GM11168 (cell line): Measurements from ENCODE around the gene SLC39A13.

Experiments
- in situ Hi-C: fragments of 300-500 bp; cut with MboI; formaldehyde crosslinking; loops from one replicate; pipeline ENCODE4 v1.12.0; 2022; ENCODE audit warnings: low sequenced_read_pairs; ENCODE audit not compliant: unreplicated experiment

The SLC39A13 gene

DNA sequence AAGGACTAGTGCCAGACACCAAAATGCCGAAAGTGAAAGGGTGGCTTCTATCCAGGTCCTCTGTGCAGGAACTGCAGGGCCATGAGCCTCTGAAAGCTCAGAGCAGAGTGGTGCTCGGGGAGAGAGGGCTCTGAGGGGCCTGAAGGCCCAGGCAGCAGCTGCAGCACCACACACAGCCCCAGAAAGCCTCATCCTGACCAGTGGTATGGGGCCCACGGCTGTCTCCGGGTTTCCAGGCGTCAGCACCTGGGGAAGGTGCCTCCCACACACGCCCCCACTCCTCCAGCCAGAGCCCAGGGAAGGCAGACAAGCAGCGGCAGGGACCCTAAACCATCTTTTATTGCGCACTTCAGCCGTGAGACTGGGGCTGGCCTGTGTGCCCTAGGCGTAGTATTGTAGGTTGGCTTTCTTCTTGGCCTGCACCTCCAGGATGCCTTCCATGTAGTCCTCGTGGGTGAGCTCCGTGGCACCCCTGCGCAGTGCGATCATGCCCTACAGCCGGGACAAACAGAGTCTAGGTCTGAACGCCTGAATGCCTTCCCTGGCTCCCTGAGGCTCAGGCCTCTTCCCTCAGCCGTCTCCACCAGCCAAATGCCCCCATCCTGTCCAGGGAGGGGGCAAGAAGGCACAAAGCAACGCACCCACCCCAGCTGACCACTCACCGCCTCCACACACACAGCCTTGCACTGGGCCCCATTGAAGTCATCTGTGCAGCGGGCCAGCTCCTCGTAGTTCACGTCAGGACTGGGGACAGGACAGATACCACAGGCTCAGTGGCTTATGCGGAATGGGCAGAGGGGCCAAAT lies 10.3 kb downstream of the SLC39A13 start:
- in situ Hi-C loops: no loop called here

DNA sequence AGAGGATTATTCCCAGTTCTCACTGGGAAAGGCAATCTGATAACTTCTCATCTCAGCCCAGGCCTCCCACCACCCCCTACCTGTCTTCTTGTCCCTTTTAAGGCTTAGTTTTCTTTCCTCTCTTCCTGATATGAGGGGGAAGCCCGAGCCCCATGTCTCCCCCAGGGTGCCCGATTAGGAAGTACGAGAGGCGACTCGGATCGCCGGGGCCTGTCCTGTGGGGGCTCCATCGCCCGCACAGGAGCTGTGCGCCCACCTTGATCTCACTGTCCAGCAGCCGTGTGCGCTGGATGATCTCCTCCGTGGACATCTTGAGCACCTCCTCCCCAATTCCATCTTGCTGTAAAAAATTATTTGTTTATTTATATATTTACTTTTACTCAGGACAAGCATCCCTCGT lies 17.2 kb downstream of the SLC39A13 start:
- in situ Hi-C loops: no loop called here

DNA sequence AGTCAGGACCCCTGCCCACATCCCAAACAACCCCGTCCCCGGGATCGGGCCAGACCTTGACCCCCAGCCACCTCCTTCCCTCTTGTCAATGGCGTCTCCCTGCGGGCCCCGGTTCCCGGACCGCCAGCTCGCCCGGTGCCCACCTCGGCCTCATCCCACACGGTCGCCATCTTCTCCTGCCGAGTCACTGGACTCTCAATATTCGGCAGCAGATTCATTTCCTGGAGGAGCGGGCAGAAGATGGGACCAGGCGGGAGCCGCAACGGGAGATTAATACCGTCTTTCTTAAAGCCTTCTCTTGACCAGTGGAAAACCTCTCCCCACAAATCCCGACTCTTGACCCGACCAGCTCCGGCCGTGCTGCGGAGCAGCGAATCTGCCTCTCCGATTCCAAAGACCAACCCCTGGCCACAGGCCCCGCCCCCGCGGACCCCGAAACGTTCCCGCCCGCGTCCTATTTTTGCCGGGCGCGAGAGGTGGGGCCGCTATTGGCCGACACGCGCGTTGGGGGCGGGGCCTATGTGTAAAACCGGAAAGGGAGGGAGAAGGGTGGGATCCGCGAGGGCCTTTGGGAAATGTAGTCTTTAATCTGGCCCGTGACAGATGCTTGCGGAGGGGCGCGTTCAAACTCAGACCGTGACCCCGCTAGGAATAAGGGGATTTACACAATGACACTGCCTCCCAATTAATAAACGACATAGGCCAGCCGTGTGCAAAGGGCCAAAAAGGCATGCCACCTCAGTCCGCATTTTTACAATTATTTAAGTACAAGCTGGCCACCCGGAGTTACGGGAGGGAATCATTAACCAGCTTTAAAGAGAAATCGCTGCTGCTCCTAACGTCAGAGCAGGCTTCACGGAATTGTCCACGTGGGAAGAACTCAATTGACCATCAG lies 17.9 kb downstream of the SLC39A13 start, which contains the start of gene PSMC3:
Gene PSMC3 (minus strand): TSS at position 378 of the 895 bp plus-strand sequence. CDS start 160 bp downstream, at position 218.
- in situ Hi-C loops: no loop called here

DNA sequence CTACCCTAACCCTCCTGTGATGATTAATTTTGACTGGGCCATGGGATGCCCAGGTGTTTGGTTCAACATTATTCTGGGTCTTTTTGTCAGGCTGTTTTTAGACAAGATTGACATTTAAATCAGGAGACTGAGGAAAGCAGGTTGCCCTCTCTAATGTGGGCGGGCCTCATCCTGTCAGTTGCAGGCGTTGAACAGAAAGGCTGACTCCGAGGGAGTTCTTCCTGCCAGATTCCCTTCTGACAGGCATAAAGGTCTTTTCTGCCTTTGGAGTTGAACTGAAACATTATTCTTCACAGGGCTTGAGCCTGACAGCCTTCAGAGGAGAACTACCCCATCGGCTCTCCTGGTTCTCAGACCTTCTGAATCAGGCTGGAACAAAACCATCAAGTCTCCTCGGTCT lies 22.1 kb downstream of the SLC39A13 start:
- in situ Hi-C loops: no loop called here

DNA sequence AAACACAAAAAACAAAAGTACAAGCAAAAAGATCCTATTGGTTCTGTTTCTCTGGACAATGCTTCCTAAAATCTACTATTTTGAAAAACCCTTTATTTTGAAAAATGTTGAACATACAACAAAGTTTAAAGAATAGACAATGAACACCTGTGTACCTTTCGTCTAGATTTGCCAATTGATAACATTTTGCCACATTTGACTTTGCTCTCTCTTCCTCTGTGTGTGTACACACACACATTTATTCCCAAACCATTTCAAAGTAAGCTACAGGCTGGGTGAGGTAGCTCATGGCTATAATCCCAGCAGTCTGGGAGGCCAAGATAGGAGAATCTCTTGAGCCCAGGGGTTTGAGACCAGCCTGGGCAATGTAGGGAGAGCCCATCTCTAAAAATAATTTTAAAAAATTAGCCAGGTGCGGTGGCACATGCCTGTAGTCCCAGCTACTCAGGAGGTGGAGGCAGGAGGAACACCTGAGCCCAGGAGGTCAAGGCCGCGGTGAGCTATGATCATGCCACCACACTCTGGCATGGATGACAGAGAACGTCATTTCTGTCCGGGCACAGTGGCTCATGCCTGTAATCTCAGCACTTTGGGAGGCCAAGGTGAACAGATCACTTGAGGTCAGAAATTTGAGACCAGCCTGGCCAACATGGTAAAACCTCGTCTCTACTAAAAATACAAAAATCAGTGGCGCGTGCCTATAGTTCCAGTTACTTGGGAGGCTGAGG lies 23.1 kb downstream of the SLC39A13 start:
- in situ Hi-C loops: no loop called here

DNA sequence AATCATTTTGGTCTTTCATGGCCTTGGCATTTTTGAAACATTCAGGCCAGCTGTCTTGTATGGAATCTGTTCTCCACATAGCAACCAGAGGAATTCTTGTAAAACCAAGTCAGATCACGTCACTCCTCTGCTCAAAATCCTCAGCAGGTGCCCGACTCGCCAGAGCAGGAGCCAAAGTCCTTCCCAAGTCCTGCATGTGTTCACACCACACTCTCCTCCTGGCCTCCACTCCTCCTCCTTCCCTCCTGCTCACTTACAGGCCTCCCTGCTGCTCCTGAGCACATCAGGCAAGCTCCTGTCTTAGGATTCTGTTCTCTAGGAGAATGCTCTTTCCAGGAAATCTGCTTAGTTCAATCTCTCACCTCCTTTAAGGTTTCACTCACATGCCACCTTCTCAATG lies 24.8 kb downstream of the SLC39A13 start:
- in situ Hi-C loops: no loop called here

DNA sequence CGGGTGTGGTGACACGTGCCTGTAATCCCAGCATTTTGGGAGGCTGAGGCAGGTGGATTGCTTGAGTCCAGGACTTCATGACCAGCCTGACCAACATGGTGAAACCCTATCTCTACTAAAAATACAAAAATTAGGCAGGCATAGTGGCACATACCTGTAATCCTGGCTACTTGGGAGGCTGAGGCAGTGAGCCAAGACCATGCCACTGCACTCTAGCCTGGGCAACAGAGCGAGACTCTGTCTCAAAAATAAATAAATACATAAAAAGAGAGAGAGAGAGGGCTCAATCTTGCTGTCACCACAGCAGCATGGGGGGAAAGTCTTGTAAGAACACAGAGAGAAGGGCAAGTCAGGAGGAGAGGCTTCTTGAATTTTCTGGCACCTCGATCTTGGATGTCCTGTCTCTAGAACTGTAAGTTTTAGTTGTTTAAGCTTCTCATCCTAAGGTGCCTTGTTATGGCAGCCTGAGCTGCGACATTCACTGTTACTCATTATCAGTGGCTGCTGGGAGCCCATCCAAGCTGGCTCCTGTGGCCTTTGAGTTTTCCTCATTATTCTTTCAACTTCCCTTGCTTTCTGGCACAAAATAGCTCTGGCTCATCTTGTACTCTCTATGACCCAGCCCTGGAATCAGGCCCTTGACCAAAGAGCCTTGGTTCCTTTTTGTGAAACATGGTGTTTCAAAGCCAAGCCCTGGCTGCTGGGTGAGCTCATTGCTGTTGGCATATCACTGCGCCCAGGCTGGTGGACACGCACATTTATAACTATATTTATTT lies 25.8 kb downstream of the SLC39A13 start:
- in situ Hi-C loops: no loop called here

DNA sequence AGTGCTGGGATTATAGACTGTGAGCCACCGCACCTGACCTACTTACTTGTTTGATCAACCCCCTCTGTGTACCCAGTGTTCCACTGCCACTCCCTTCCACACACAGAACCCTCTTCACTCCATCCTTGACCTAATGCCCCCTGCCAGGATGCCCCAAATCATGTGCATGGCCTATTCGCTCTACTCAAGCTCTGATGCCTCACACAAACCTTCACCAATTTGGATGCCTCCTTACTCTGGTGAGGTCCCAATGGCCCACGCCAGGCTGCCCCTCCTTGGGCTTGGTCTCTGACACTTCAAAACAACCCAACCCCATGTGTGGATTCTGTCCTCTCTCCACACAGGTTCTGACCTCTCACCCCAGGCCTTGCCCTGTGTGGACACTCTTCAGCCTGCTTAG lies 27.3 kb downstream of the SLC39A13 start:
- in situ Hi-C loops: no loop called here

DNA sequence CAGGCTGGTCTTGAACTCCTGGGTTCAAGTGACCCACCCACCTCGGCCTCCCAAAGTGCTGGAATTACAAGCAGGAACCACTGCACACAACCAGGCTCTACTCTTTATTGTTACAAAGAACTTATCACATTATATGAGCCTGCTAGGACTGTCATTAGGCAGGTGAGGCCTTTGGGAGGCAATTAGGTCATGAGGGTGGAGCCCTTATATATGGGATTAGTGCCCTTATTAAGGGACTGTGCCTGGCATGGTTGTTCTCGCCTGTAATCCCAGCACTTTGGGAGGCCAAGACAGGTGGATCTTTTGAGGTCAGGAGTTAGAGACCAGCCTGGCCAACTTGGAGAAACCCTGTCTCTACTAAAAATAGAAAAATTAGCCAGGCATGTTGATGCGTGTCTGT lies 28.3 kb downstream of the SLC39A13 start:
- in situ Hi-C loops: no loop called here

DNA sequence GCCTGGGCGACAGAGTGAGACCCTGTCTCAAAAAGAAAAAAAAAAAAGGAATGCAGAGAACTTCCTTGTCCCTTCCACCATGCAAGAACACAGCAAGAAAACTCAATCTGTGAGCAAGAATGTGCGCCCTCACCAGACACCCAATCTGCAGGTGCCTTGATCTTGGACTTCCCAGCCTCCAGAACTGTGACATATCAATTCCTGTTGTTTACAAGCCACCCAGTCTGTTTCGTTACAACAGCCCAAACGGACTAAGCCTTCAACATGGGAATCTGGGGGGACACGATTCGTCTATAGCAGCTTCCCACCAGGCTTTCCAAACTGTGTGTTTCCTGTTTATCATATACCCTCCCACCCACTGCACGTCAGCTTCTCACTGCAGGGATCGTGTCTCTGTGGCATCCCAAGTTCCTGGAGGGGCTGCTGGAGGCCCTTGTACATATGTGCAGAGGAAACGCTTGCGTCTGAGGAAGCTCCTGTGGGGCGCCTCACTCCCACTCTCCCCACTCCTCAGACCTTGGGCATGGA lies 28.9 kb downstream of the SLC39A13 start:
- in situ Hi-C loops: no loop called here

DNA sequence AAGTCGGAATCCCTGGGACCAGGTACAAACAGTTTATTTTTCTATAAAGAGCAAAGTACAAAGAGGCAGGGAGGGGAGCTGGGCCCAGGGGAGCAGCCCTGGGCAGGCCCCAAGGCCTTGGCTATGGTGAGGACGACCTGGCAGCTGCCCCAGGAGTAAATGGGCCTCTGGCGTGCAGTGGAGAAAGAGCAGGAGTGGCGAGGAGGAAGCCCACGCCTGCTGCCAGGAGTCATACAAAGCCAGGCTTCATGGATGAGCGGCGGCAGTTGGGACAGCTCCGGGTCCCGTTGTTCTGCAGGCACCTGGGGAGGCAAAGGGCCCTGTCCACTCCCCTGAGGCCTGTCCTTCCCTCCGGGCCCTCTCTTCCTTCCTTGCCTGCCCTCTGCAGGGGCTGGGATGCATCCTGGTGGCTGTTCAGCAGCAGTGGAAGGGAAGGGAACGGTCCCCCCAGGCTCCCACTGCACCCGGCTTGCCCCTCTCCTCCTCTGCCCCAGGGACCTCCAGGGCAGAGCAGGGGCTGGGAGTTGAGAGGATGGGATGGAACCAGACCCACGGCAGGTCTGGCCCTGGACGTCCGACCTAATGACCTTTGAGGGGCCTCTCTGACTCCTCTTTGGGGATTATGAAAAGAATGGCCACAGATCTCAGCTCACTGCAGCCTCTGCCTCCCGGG lies 29.5 kb downstream of the SLC39A13 start:
- in situ Hi-C loops: no loop called here

DNA sequence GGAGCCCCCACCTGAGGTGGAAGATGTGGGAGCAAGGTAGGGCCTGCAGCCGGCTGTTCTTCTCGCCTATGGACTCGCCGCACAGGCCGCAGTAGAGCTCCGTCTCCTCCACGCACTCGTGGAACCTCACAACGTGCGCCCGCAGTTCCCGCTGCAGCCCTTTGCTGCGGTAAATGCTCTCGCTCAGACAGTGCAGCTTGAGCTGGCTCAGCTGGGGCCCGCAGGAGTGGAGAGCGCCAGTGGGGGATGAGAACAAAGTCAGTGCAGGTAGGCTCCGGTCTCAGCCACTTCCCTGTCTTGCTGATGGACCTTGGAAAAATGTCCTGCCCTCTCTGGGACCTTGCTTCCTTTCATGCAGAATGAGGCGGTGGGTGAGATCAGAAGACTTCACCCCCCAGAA lies 30.3 kb downstream of the SLC39A13 start:
- in situ Hi-C loops: no loop called here

DNA sequence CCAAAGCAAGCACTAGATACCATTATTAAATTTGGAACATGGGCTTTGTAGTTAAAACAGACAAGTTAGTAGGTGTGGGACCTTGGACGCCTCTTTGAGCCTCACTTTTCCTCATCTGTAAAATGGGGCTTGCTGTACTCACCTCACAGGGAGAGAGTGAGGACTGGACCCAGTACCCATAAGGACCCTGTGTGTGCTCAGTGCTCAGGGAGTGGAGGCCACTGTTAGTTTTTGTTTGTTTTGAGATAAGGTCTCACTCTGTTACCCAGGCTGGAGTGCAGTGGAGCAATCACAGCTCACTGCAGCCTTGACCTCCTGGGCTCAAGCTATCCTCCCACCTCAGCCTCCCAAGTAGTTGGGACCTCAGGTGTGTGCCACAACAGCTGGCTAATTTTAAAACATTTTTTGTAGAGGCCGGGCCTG lies 31.7 kb downstream of the SLC39A13 start:
- in situ Hi-C loops: no loop called here

DNA sequence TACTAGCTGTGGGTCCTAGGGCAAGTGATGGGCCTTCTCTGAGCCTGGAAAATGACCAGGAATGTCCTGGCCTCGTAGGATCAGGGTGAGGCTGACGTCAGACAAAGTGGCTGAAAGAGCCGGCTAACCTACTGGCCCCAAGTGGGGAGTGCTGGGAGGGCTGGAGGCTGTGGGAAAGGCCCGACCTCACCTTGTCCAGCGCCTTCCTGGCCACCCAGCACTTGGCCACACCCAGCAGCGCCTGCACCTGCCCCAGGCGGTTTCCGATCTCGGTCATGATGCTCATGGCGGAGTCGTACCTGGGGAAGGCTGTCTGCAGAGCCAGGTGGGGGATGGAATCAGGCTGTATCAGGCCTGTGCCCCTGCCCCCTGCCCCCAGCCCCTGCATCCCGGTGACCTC lies 33.0 kb downstream of the SLC39A13 start:
- in situ Hi-C loops: no loop called here

DNA sequence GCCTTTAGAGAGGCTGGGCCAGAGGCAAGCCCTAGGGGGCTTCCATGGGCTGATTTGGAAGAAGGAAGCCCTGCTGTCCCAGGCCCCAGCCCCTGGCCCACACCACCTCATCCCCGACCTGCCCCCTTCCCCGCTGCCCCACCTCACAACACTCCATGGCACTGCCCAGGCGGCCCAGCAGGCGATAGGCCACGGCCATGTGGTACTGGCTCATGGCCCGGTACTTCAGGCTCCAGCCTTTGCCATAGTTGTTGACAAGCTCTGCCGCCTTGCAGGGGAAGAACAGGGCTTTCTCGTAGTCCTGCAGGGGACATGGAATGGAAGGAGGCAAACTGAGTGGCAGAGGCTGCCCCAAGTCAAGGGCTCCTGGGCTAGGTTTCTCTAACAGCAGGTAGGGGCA lies 34.1 kb downstream of the SLC39A13 start:
- in situ Hi-C loops: no loop called here

DNA sequence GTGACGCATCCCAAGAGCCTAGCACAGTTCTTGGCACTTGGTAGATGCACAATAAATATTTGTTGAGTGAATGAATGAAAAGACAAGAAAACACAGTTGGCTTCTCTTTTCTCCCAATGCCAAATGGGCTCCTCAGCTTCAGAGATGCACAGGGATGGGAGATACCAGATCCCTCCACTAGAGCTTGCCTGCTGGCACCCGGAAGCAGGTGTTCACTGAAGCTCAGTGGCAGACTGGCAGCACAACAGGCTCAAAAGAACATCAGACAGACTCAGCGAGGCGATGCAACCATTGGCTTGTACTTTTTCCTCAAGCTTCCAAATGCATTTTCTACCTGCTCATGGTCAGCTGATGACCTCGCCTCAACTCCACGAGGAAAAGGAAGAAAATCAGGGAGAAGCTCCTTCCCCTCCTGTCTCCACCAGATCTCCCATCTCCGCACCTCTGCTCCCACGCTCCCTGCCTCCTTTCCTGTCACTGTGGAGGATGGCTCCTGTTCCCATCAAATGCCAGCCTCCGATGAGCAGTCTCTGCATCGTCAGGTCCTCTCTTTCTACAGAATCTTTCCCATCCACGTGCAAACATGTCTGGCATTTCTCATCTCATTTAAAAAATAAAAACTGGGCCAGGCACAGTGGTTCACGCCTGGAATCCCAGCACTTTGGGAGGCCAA lies 34.8 kb downstream of the SLC39A13 start:
- in situ Hi-C loops: no loop called here

DNA sequence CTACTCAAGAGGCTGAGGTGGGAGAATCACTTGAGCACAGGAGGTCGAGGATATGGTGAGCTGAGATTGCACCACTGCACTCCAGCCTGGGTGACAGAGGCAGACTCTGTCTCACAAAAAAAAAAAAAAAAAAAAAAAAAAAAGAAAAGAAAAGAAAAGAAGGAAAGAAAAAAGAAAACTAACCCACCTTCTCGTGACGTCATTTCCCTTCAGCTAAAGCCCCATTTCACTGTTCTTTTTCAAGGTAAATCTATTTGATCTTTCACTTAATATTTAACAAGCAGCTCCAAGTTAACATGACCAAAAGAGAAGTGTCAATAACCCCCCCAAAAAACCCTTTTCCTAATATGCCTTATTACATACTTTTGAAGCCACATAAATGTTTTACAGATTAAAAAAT lies 35.4 kb downstream of the SLC39A13 start:
- in situ Hi-C loops: no loop called here

DNA sequence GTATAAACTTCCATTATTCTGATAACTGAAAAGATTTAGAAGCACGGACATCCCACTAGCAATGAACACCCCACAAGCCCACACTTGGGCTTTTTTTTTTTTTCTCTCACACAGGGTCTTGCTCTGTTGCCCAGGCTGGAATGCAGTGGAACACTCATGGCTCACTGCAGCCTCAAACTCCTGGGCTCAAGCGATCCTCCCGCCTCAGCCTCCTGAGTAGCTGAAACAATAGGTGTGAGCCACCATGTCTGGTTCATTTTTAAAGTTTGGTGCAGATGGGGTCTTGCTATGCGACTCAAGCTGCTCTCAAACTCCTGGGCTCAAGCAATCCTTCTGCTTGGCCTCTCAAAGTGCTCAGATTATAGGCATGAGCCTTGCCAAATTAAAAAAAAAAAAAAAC lies 37.5 kb downstream of the SLC39A13 start:
- in situ Hi-C loops: no loop called here

DNA sequence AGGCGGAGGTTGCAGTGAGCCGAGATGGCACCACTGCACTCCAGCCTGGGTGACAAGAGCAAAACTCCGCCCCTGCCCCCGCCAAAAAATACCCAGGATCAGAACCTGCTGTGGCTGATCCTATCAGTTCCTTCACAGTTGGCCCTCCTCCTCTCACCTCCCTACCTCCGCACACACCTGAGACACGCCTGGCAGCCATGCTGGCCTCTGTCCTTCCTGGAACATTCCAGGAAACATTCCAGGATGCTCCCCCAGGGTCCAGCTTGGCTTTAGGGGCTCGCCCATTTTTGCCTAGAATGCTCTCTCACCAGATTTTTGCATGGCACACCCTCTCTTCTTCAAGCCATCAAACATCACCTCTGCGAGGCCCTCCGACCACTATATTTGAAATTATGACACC lies 38.4 kb downstream of the SLC39A13 start:
- in situ Hi-C loops: no loop called here
